ENCODE data around the gene CCRL2.
"Not testable (repeated sequence)": the region's sequence is repeated elsewhere in the genome, so short reads cannot be mapped to it uniquely, and the experiment has no call there.

CCRL2 gene

DNA sequence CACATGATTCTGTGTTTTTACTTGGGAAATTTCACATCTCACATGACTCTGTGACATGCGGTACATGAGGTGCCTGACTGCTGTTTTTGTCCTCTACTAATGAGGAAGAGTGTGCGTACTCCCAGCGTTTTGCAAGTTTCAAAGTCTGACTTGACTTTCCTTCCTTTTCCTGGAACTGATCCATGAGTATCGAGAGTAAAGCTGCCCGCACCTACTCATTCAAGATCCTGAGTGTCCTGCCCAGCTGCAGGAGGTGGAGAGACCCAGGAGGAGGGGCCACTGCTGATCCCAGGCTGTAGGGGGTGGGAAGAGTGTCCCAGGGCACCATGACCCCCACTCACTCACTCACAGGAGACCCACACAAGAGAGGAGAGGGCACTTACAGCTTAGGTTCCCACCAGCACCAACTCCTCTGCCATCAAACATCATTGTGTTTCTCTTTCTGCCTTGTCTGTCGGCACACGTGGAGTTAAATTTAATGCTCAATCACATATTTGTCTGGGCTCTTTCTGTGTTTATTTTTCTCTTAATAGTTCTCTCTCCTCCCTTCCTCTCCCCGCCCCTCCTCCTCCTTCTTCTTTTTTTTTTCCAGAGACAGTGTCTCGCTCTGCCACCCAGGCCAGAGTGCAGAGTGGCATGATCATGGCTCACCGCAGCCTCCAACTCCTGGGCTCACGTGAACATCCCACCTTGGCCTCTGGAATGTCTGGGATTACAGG is 1.6 kb upstream of the CCRL2 start:
- DNase-seq, result no peak

DNA sequence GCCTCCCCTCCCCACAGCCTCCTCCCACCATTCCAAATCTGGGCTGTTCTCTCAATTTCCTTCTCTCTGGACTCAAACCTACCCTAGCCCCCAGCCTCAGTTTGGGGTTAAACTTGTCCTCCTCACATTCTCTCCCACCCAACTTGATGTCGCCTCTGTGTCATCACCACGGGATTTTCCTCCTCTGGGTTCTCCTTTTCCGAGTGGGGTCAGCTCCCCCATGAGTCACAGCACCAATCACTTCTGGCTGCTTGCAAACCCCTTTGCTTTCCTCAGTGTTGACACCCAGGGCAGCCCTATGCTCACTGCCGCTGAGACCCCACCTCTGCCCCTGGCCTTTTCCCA is 644 bp upstream of the CCRL2 start:
- no peak for DNase-seq

DNA sequence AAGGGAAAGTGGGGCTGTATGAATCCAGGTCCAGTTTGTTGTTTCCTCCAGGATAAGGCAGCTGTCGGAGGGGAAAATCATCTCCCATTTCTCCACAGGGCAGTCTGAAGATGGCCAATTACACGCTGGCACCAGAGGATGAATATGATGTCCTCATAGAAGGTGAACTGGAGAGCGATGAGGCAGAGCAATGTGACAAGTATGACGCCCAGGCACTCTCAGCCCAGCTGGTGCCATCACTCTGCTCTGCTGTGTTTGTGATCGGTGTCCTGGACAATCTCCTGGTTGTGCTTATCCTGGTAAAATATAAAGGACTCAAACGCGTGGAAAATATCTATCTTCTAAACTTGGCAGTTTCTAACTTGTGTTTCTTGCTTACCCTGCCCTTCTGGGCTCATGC is 911 bp downstream of the CCRL2 start:
- DNase-seq, result no peak

DNA sequence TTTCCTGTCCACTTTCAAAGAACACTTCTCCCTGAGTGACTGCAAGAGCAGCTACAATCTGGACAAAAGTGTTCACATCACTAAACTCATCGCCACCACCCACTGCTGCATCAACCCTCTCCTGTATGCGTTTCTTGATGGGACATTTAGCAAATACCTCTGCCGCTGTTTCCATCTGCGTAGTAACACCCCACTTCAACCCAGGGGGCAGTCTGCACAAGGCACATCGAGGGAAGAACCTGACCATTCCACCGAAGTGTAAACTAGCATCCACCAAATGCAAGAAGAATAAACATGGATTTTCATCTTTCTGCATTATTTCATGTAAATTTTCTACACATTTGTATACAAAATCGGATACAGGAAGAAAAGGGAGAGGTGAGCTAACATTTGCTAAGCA is 1.8 kb downstream of the CCRL2 start:
- DNase-seq, result no peak

DNA sequence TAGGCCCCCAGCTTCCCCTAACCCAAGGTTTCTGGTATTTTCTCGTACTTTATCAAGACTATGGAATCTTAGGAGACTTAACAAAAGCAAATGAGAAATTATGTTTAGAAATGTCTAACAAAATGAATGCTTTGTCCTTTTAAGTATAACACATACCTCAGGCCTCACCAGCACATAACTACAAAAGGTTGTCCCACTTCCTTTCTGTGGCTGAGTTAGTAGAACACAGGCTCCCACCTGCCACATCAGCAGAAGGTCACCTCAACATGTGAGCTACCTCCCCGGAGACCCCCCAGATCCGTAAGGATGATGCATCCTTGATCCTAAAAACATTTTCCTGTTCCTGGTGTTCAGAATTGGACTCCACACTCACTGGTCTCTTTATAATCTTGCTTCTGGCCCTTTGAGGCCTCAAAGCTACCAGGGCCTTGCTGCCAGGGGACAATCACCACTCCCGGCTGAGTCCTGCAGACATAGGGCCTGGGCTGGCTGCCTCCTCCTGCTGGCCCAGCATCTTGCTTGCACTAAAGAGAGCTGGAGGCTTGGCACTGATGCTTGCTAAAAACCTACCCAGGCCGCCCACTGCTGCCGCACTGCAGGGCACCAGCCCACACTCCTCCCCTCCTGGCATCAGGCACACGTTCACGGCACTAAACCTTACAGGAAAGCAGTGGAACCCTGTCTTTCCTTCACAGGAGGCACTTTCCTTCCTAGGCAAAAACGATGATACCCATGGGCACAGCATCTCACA is 2.9 kb downstream of the CCRL2 start:
- DNase-seq, result no peak

DNA sequence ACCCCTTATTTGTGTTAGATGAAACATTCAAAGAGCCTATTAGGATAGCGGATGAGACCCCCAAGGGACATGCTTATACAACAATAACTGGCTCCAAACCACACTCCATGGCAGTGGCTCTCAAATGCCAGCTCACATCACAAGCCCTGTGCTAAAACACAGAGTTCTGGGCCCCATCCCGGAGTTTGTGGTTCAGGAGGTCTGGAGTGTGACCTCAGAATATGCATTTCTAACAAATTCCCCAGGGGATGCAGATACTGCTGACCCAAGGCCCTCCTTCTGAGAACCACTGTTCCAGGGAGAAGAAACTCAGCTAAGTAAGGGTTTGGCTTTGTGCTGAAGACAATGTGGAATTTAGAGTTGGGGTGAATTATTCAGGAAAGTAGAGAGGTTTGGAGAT is 3.6 kb downstream of the CCRL2 start:
- DNase-seq, result no peak

DNA sequence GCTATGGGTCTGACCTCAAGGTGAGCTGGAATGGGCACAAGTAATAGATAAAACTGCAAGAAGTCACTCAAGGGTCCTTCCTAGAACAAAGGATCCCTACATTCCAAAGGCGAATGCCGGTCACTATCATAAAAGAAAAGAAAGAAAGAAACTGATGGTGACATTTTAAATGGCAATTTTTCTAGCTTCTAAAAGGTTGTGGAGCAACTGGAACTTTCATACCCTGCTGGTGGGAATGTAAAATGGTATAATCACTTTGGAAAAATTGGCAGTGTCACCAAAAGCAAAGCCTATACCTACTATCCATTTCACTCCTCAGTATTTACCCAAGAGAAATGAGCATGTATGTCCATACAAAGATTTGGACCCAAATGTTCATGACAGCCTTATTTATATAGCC is 4.2 kb downstream of the CCRL2 start:
- DNase-seq, result no peak

DNA sequence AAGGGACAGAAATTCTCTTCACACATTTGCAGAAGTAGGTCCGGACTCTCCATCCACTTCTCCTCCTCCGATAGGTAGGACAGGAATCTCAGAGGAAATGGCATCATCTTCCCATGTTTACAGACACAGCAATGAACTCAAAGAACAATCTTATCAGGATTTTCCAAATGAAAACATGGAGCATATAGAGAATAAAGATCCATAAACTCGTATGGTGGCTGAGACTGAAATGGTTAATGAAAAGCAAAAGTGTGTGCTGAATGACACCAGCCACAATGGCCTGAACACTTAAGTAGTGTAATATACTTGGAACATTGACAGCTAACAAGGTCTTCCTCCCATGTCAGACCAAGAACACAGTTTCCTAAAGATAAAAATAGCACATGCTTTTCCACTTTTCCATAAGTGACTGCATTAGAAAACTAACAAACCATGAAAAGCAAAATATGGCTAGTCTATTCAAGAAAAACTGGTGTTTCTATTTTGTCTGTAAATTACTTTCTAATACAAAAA is 5.8 kb downstream of the CCRL2 start:
- no peak for DNase-seq

DNA sequence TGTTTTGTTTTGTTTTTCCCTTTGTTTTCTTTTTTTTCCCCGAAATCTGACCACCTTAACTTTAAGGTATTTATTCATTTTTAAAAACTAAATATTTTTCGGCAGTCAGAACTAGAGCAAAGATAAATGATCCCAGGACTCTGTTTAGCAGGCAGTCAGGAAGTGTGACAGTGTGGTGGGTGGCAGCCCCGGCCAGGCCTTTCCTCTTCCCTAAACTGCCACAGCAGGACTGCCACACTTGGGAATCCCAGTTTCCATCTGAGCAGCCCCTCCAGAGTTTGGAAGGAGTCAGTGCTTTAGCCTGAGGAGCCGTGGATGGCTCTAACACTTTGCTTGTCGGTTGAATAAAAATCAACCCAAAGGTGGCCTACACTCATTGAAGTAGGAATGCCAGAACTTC is 6.9 kb downstream of the CCRL2 start:
- DNase-seq, result no peak

DNA sequence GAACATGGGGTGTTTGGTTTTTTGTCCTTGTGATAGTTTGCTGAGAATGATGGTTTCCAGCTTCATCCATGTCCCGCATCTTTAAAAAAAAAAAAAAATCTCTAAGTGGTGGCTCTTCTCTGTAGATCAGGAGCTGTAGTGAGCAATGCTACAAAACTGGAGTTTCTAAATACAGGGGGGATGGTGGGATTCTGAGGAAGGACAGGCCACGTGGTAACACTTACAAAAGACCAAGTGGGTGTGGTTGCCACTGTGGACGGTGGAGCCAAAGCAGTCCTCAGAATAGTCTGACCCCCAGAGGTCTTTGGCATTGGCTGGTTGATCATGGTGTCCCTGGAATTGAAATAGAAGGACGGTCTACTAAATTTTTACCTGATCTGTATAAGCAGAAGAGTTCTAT is 7.7 kb downstream of the CCRL2 start:
- no peak for DNase-seq

DNA sequence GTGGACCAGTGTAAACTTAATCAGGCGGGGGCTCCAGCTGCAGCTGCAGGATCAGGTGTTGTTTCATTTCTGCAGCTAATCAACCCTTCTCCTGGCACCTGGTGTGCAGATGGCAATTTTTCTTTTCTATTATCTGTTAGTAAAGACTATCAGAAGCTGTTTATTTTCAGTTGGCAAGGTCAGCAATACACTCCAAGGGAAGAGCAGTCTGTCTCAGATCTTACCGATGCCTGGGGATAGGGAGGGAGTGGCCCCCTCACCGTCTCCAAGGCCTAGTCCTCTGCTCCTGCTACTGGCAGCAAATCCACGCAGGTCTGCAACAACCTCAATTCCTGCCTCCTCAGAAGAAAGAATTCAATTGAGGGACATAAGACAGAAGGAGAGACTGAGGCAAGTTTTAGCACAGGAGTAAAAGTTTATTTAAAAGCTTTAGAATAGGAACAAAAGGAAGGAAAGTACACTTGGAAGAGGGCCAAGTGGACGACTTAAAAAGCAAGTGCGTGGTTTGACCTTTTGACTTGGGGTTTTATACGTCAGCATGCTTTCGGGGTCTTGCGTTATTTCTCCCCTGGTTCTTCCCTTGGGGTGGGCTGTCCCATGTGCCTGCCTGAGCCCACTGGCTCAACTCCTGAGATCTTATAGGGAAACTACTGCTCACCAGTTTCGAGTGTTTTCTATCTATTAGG is 9.2 kb downstream of the CCRL2 start:
- peak; percentile 92 for DNase-seq

DNA sequence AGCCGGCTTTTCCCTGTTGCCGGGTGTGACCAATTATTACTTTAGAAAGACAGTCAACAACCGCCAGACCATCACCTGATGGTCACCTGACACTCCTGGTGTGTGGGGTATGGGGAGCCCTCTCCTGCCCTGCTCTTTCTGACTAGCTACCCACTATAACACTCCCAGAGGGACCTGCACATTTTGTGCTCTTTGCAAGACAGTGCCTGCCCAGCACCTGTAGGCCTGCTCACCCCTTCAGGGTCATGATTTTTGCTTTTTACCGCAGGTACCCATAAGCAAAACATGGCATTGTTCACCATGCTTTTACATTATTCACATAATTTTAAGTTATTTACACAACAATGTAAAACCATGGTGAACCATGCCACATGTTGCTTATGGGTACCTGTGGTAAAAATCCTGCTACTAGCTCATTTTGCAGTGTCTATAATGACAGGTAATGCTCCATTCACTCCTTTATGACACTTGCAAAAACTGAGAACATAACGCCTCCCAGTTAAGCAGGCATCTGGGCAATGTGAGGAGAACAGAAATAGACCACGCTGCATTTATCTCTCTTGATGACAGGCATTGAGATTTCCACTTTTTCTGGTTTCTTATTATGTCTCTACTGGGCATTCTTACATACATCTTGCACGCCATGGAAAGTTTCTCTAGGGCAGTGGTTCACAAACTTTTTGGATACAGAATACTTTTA is 9.9 kb downstream of the CCRL2 start:
- peak; percentile 33 for DNase-seq

DNA sequence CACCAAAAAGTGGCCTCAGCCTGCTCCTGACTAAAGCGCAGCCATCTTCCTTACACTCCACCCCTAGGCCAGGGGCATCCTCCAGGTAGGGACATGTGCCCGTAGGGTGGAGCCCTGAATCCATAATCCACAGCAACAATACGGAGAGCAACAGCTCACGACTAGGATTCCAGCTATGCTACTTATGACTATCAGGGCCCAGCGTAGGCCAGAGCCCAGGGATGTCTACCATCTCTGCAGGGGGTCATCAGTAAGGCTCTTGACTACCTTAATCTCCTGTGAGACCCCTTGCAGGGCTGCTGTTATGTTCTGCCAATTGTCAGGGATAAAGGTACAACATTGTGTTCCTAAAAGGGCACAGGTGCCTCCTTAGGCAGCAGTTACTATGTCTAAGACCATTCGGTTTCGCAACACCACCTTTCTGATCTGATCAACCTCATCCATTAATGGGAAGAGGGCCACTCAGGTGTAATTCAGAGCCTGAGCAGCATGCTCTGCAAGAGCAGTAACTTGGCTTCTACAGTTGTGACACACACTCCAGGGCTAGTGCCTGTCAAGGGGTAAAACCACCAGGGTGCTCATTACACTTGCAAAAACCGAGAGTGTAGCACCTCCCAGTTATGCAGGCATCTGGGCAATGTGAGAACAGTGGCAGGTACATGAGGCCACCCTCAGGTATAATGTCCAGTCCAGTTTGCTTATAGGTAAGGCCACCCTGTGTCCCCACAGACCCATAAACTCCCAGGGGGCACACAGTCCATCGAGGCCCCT is 11.0 kb downstream of the CCRL2 start:
- no peak for DNase-seq

DNA sequence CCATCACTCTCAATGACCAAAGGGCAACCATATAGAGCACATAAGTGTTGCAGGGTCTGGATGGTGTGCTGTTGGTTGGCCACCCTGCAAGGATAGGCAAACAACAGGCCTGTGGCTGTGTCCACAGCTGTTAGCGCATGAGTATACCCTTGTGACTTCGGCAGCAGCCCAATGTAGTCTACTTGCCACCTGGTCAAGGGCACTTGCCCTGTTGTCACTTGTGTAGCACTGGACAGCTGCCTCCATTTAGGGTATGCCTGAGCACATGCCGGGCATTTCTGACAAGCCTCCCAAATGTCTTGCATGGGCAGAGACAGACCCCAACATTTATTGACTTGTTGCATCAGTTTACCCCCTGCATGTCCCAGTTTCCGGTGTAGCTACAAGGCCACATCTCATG is 12.8 kb downstream of the CCRL2 start:
- no peak for DNase-seq

DNA sequence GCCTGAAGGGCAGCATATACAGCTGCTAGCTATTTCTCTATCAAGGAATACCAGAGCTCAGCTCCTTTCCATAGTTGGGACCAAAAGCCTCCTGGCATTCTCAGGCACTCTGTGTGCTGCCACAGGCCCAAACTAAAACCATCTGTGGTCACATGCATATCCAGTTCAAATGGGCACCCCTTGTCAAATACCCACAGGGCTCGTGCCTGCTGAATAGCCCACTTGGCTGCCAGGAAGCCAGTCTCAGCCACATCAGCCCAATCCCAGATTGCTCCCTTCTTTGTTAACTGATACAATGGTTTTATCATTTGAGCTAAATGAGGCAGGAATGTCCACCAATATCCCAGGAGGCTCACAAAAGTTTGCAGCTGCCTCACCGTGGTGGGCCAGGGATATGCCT is 13.9 kb downstream of the CCRL2 start:
- no peak for DNase-seq

DNA sequence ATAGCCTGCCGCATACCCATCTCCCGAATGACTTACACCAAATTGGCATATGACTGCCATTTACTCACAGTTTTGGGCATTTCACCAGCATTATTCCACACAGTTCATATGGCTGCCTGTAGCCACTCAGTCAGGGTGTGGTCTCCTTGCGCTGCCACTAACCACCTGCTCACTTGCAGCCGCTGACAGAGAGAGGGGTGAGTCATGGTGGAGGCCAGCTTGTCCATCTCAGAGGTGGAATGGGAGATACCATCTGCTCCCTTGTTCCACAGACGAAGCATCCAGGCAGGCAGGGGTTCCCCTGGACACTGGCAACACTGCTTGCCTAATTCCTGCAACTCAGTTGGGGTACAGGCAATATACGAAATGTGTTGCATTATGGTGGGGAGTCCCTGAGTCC is 15.6 kb downstream of the CCRL2 start:
- peak; percentile 47 for DNase-seq

DNA sequence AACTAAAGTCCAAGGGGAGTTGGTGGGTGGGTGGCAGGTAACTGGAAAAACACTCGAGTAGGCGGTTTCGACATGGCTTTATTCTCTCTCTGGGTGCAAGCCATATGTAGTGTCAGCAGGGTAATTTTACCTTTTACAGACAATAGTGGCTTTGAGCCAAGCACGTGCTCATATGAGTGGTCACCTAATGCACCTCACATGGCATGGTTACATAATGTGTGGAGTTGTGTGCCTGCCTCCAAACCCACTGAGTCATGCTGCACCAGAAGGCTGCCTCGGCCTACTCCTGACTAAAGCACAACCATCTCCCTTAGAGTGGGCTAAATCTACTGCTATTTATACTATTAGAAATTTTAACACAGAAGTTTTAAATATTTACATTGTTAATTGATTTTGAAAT is 16.5 kb downstream of the CCRL2 start:
- peak; percentile 24 for DNase-seq

DNA sequence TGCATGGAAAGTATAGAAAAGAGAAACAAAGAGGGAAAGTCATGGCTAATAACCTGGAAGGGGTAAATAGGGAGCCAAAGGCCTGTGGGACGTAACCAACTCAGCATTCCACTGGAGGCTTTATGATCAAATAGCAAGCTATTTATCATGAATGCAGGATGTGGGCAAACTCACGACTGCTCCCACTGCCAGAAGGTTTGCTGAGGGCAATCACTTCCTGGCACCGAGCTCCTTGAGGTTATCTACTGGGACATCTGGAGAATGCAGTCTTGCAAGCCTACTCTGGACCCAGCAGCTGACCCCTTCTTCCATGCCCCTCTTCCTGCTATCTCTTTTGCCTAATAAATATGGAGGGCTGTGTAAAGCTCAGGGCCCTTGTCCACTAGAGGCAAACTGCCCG is 19.4 kb downstream of the CCRL2 start:
- DNase-seq, result not testable (repeated sequence)

DNA sequence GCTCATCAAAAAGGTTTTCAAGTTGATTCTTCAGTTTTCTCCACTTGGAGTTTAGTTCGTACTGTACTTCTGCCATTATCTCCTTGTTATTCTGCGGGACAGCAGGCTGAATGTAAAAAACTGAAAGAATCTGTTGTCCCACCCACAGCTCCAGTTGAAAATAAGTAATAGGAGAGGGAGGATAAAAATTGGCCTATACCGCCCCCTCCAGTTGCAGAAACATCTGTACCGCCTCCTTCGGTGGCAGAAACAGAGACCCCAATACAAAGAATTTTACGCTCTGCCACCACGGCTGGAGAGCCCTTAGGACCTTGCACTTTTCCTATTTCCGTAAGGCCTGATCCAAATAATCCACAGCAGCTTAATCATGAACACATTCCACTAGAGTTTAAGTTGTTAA is 20.3 kb downstream of the CCRL2 start:
- DNase-seq, result not testable (repeated sequence)

DNA sequence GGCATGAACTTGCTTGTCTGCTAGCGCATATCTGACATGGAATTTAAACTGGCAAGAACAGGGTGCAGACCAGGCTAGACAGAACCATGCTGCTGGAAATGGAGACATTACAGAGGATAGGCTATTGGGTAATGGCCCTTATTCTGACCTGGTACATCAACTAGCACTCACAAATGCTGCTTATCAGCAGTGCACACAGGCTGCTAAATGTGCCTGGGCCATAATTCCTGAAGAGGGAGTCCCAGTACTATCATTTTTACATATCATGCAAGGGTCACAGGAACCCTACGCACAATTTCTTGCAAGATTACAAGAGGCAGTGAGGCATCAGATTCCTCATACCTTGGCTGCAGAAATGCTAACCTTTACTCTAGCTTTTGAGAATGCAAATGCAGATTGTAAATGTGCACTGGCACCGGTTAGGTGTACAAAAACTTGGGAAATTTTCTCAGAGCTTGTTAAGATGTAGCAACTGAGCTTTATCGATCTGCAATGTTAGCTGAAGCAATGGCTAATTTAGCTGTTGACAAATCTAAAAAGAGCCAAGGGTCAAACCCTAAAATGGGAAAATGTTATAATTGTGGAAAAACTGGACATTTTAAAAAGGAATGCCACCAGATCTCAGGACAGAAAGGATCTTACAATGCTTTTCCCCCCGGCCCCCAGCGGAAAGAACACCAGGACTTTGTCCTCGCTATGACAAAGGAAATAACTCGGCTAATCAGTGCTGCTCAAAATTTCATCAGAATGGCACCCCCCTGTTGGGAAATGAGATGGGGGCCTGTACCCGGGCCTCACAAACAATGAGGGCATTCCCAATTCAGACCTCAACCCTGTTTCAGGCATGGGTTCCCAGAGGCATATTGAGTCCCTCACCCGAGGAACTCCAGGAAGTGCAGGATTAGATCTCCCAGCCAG is 21.1 kb downstream of the CCRL2 start:
- DNase-seq, result no peak

DNA sequence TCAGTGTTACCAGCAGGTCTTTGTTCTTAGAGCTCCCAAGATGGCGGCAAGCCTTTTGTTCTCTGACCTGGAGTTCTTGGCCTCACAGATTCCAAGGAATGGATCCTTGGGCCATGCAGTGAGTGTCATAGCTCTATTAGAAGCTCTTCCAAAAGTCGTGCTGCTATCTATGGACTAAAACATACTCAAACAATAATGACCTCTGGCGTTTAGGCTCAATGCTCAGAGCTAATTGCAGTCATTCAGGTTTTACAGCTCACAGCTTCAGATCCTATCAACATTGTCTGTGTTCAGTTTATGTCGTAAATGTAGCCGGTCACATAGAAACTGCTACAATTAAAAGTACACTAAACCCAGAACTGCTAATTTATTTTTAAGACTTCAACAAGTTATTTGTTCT is 22.2 kb downstream of the CCRL2 start:
- DNase-seq, result no peak

DNA sequence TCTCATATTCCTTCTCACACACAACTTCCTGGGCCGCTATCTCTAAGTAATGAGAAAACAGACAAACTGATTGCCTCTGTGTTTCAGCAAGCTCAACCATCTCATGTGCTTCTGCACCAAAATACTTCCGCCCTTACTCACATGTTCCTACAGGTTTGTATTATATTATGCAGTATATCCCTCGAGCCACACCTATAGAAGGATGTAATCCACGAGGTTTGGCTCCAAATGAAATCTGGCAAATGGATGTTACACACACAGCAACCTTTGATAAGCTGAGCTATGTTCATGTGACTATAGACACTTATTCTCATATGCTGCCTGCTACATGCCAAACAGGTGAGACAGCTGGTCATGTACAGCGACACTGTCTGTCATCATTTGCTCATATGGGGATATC is 22.6 kb downstream of the CCRL2 start:
- no peak for DNase-seq
